GM12878 (cell line): Measurements from ENCODE around the gene KCNK7.

ENCODE experiments used
- CHD1 ChIP-seq: IDR thresholded peaks from 2 replicates; pipeline ENCODE4 v1.6.1; 2012; ENCODE audit warnings: low read depth, low read length, improper control_type of control experiment
- SMAD1 ChIP-seq: fragments of 450-650 bp; IDR thresholded peaks from 2 replicates; pipeline ENCODE4 v1.6.1; 2018; ENCODE audit warnings: mild to moderate bottlenecking, low read depth; ENCODE audit not compliant: partially characterized antibody
- TF ChIP-seq, protein P1 (sequence below): fragments of 450-650 bp; IDR thresholded peaks from 2 replicates; pipeline ENCODE4 v1.6.1; 2016; ENCODE audit warnings: mild to moderate bottlenecking

DNA sequence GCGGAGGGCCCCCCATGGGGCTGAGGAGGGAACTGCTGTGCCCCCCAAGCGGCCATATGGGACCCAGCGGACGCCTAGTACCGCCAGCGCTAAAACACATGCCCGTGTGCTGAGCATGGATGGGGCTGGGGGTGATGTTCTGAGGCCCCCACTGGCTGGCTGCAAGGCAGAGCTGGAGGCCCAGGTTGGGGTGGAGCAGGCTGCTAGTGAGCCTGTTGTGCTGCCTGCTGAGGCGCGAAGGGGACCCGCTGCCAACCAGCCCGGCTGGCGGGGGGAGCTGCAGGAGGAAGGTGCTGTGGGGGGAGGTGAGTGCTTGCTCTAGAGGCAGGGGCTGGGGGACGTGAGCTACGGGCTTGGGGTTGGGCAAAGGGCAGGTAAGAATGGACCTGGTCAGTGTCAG is 23.2 kb upstream of the KCNK7 start:
- TF ChIP-seq, protein P1, sequence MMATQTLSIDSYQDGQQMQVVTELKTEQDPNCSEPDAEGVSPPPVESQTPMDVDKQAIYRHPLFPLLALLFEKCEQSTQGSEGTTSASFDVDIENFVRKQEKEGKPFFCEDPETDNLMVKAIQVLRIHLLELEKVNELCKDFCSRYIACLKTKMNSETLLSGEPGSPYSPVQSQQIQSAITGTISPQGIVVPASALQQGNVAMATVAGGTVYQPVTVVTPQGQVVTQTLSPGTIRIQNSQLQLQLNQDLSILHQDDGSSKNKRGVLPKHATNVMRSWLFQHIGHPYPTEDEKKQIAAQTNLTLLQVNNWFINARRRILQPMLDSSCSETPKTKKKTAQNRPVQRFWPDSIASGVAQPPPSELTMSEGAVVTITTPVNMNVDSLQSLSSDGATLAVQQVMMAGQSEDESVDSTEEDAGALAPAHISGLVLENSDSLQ: no peak
- TF ChIP-seq SMAD1: no peak
- TF ChIP-seq CHD1: no peak
